NCI-H1048 (cell line): Measurements from ENCODE around the gene GLT1D1.

Experiments
- DNase-seq: peaks from one replicate; lab custom pipeline; 2025; lab: John Stamatoyannopoulos, UW

The GLT1D1 gene

GRCh38 chr12:128856035-128856790 is 2.9 kb downstream of the GLT1D1 start:
- no peak for DNase-seq

- no peak for DNase-seq
Measured at GRCh38 chr12:128856791-128857078, 3.5 kb downstream of the GLT1D1 start.

GRCh38 chr12:128857133-128857763 is 4.0 kb downstream of the GLT1D1 start:
- no peak for DNase-seq

- no peak for DNase-seq
Measured at GRCh38 chr12:128859311-128859710, 6.0 kb downstream of the GLT1D1 start.

GRCh38 chr12:128861226-128862016 is 8.1 kb downstream of the GLT1D1 start:
- no peak for DNase-seq

- DNase-seq, result no peak
Measured at GRCh38 chr12:128863957-128864356, 10.7 kb downstream of the GLT1D1 start.

GRCh38 chr12:128864516-128865186 is 11.4 kb downstream of the GLT1D1 start:
- no peak for DNase-seq

GRCh38 chr12:128867466-128867865 is 14.2 kb downstream of the GLT1D1 start:
- no peak for DNase-seq

- no peak for DNase-seq
Measured at GRCh38 chr12:128871516-128871892, 18.2 kb downstream of the GLT1D1 start.

GRCh38 chr12:128872303-128872702 is 19.0 kb downstream of the GLT1D1 start:
- no peak for DNase-seq

- DNase-seq, result no peak
Measured at GRCh38 chr12:128876559-128876958, 23.3 kb downstream of the GLT1D1 start.

- no peak for DNase-seq
Measured at GRCh38 chr12:128879898-128880764, 26.9 kb downstream of the GLT1D1 start.

- DNase-seq, result no peak
Measured at GRCh38 chr12:128891856-128892255, 38.6 kb downstream of the GLT1D1 start.

GRCh38 chr12:128903236-128903635 is 50.0 kb downstream of the GLT1D1 start:
- DNase-seq, result no peak

GRCh38 chr12:128905003-128905544 is 51.8 kb downstream of the GLT1D1 start:
- no peak for DNase-seq

- no peak for DNase-seq
Measured at GRCh38 chr12:128906485-128907137, 53.3 kb downstream of the GLT1D1 start.

GRCh38 chr12:128908254-128908653 is 55.0 kb downstream of the GLT1D1 start:
- no peak for DNase-seq

- no peak for DNase-seq
Measured at GRCh38 chr12:128909653-128910052, 56.4 kb downstream of the GLT1D1 start.

- no peak for DNase-seq
Measured at GRCh38 chr12:128910629-128911028, 57.4 kb downstream of the GLT1D1 start.

GRCh38 chr12:128911861-128912260 is 58.6 kb downstream of the GLT1D1 start:
- DNase-seq, result no peak
